Endothelial cell of umbilical vein (primary cell): ENCODE measurements around the gene ACOT7. TPM values are rescaled to one million over a fixed set of nuclear protein-coding genes. Genes with fewer than 3 reads are reported as not detected.

Experiments
- BruUV-seq: library from RNA; stranded (reverse); fragments of 400-500 nt; replicated peaks from 2 replicates; lab custom pipeline; 2021; lab: Mats Ljungman, UMichigan
- CTCF ChIA-PET: fragments of 300-600, 350-600 bp; sonication (Branson Sonifier 250); formaldehyde crosslinking; loops from one replicate; lab custom pipeline; 2021; ENCODE audit warnings: antibody characterized with exemption, inconsistent platforms; lab: Charles Lee
- POLR2A ChIA-PET: fragments of 300-600, 350-600 bp; sonication (Branson Sonifier 250); formaldehyde crosslinking; loops from one replicate; lab custom pipeline; 2021; ENCODE audit warnings: antibody characterized with exemption, inconsistent platforms; lab: Charles Lee
- DNase-seq: peaks from one replicate; pipeline ENCODE4 v3.0.0-alpha.2; 2011; ENCODE audit warnings: low read depth, low spot score
- FAIRE-seq: peaks from 2 replicates; lab custom pipeline; 2011; peaks lifted over from hg19 to GRCh38; lab: Jason Lieb, UNC
- H2AFZ ChIP-seq: 2 replicates; pipeline ENCODE4 v1.6.0; 2012; ENCODE audit warnings: low read depth, low read length, control low read depth, inconsistent platforms
- H3K27ac ChIP-seq: 2 replicates; pipeline ENCODE4 v1.5.1; 2011; ENCODE audit warnings: low read depth, mild to moderate bottlenecking, control low read depth, low read length, moderate library complexity; ENCODE audit not compliant: insufficient read depth
- H3K27me3 ChIP-seq, 2 experiments: 2 replicates each; pipeline versions ENCODE4 v1.6.0 to v1.6.1; 2011; ENCODE audit warnings: low read length in 2 of 2, mixed read lengths in 1 of 2; ENCODE audit not compliant: control insufficient read depth in 2 of 2, insufficient read depth in 2 of 2
- H3K36me3 ChIP-seq, 2 experiments: 2 replicates in 1 of 2; 3 replicates in 1 of 2; pipeline ENCODE4 v1.5.1; 2011; ENCODE audit warnings: low read length in 2 of 2, mild to moderate bottlenecking in 1 of 2, moderate library complexity in 1 of 2; ENCODE audit not compliant: control insufficient read depth in 2 of 2, insufficient read depth in 2 of 2; ENCODE audit errors: extremely low read depth in 1 of 2
- H3K4me1 ChIP-seq: 3 replicates; pipeline ENCODE4 v1.5.1; 2011; ENCODE audit warnings: mild to moderate bottlenecking, low read length; ENCODE audit not compliant: control insufficient read depth, insufficient read depth; ENCODE audit errors: extremely low read depth
- H3K4me2 ChIP-seq: 2 replicates; pipeline ENCODE4 v1.6.1; 2011; ENCODE audit warnings: low read length, control low read depth, mixed read lengths; ENCODE audit not compliant: insufficient read depth
- H3K4me3 ChIP-seq, 3 experiments: fragments of 200-600 bp in 1 of 3; sonication (generic), shearing (Covaris generic) in 1 of 3; replicated peaks in 1 of 3; 2 replicates each; pipeline ENCODE4 v1.5.1; 2011 to 2016; ENCODE audit warnings: control low read depth in 3 of 3, low read length in 3 of 3, mild to moderate bottlenecking in 2 of 3, inconsistent platforms in 1 of 3, low read depth in 1 of 3, moderate library complexity in 1 of 3; ENCODE audit not compliant: insufficient read depth in 1 of 3
- H3K79me2 ChIP-seq: 2 replicates; pipeline ENCODE4 v1.6.0; 2012; ENCODE audit warnings: low read length, inconsistent platforms; ENCODE audit not compliant: control insufficient read depth, insufficient read depth
- H3K9ac ChIP-seq: replicated peaks from 2 replicates; pipeline ENCODE3; 2011; ENCODE audit warnings: low read length, control low read depth; ENCODE audit not compliant: insufficient read depth; ENCODE audit errors: extremely low read depth
- H3K9me1 ChIP-seq: replicated peaks from 3 replicates; pipeline ENCODE4 v1.6.0; 2011; ENCODE audit warnings: mild to moderate bottlenecking, low read length; ENCODE audit not compliant: control insufficient read depth, insufficient read depth; ENCODE audit errors: extremely low read depth
- H3K9me3 ChIP-seq: replicated peaks from 2 replicates; pipeline ENCODE4 v1.5.1; 2012; ENCODE audit warnings: low read length, inconsistent platforms; ENCODE audit not compliant: control insufficient read depth, insufficient read depth
- H4K20me1 ChIP-seq: replicated peaks from 2 replicates; pipeline ENCODE3; 2011; ENCODE audit warnings: mild to moderate bottlenecking, low read length; ENCODE audit not compliant: control insufficient read depth, insufficient read depth; ENCODE audit errors: extremely low read depth
- CTCF ChIP-seq, 2 donors: IDR thresholded peaks; 1 replicate in 1 of 2; 2 replicates in 1 of 2; pipeline ENCODE4 v1.5.1; 2011; ENCODE audit warnings: low read length in 2 of 2, mild to moderate bottlenecking in 2 of 2, moderate library complexity in 2 of 2, control low read depth in 1 of 2, inconsistent platforms in 1 of 2, low read depth in 1 of 2; ENCODE audit not compliant: insufficient read depth in 1 of 2; ENCODE audit errors: extremely low read depth in 1 of 2
- EZH2 ChIP-seq: IDR thresholded peaks from 2 replicates; pipeline ENCODE4 v1.6.1; 2012; ENCODE audit warnings: borderline replicate concordance, low read depth, mild to moderate bottlenecking, moderate library complexity, low read length, inconsistent platforms; ENCODE audit not compliant: severe bottlenecking
- FOS ChIP-seq: IDR thresholded peaks from 2 replicates; pipeline ENCODE4 v1.6.1; 2011; ENCODE audit warnings: mild to moderate bottlenecking, low read length, moderate library complexity, borderline replicate concordance; ENCODE audit not compliant: insufficient read depth
- GATA2 ChIP-seq: IDR thresholded peaks from 2 replicates; pipeline ENCODE4 v1.7.0; 2011; ENCODE audit warnings: low read depth, mild to moderate bottlenecking, moderate library complexity, mixed read lengths, low read length; ENCODE audit not compliant: insufficient read length, insufficient read depth
- JUN ChIP-seq: IDR thresholded peaks from 2 replicates; pipeline ENCODE4 v1.6.1; 2011; ENCODE audit warnings: borderline replicate concordance, low read depth; ENCODE audit not compliant: insufficient read length, insufficient read depth
- MAX ChIP-seq: IDR thresholded peaks from 2 replicates; pipeline ENCODE4 v1.6.1; 2011; ENCODE audit not compliant: insufficient read depth, insufficient read length
- MYC ChIP-seq: IDR thresholded peaks from one replicate; pipeline ENCODE4 v1.6.1; 2011; ENCODE audit warnings: mild to moderate bottlenecking, low read depth, low read length
- POLR2A ChIP-seq: IDR thresholded peaks from 2 replicates; pipeline ENCODE4 v1.6.1; 2012; ENCODE audit warnings: low read depth, mild to moderate bottlenecking, control low read depth, low read length
- POLR2AphosphoS5 ChIP-seq: IDR thresholded peaks from 2 replicates; pipeline ENCODE4 v1.6.1; 2012; ENCODE audit warnings: low read depth, mild to moderate bottlenecking, control low read depth, low read length, moderate library complexity; ENCODE audit not compliant: insufficient read depth
- dilution Hi-C: fragments of 300-500 bp; cut with MboI; formaldehyde crosslinking; loops from one replicate; pipeline ENCODE4 v1.15.0; 2019; ENCODE audit warnings: low sequenced_read_pairs; ENCODE audit not compliant: extremely low pct_ligation_motif_present
- intact Hi-C: fragments of 100-400 bp; cut with micrococcal nuclease; formaldehyde crosslinking; loops from one replicate; pipeline ENCODE4 v1.10.0; 2022
- polyA plus RNA-seq, 4 experiments: library from polyadenylated mRNA; depleted of rRNA in 3 of 4; stranded (reverse) in 3 of 4; unstranded in 1 of 4; fragments of >200 nt; gene quantifications; 2 replicates each; pipeline versions ENCODE4 v1.2.1 to v1.2.3, GENCODE V29; 2011 to 2012; ENCODE audit warnings: missing spikeins in 1 of 4
- total RNA-seq: library from RNA; stranded (reverse); gene quantifications from 2 replicates; pipeline ENCODE4 v1.2.3, GENCODE V29; 2021

ACOT7 gene
- total and polyA plus RNA-seq, 2 donors (not counting 3 experiments of a cell fraction or from before 2014, with no cell fraction given): 69.4 to 105 TPM

- dilution Hi-C loops: no loop called here
- BruUV-seq: no TSS peak
- Histone ChIP-seq H3K27ac (no peak overlapping the region), H3K36me3 (no peaks in the 10 kb centered on the region), H3K4me2 (no peak overlapping the region), H3K4me1 (no peaks in the 10 kb centered on the region), H3K27me3 (no peaks in the 10 kb centered on the region), H3K79me2 (no peaks in the 10 kb centered on the region), H3K9me3 (no peaks in the 10 kb centered on the region), H4K20me1 (no peaks in the 10 kb centered on the region), H2AFZ (no peak overlapping the region), H3K4me3 (no peak overlapping the region), H3K9me1 (no peaks in the 10 kb centered on the region), H3K9ac (no peak overlapping the region)
- ChIA-PET CTCF (interaction anchor here (1.2 kb wide), 1 partner anchor 17 kb away, joined by 3 read pairs; no protein-coding TSS in a partner anchor), POLR2A (no interaction called here)
- DNase-seq: no peak
- no peak for TF ChIP-seq GATA2
- no peak for TF ChIP-seq POLR2AphosphoS5
- TF ChIP-seq MAX: no peak
- no peak for TF ChIP-seq MYC
- TF ChIP-seq POLR2A: no peak
- no peak for TF ChIP-seq CTCF (IDR thresholded peaks at IDR 0.05; ENCODE audit: extremely low read depth in 1 of 2, insufficient read depth in 1 of 2, low read depth in 1 of 2, low read length in 2 of 2)
- TF ChIP-seq JUN: no peak
- TF ChIP-seq FOS: no peak
- TF ChIP-seq EZH2: no peak
- FAIRE-seq: no peak
- intact Hi-C loops: loop anchor here (5.0 kb wide), 2 partner anchors 80 to 160 kb away; partner anchors contain the start of gene ESPN
These were observed 130.8 kb downstream of the ACOT7 start for GRCh38 chr1:6262555-6263420.
